Lower lobe of right lung (tissue), 2 donors: ENCODE measurements around the gene CALU. TPM values are rescaled to one million over a fixed set of nuclear protein-coding genes. Genes with fewer than 3 reads are reported as not detected.

Source experiments
- ATAC-seq, 2 donors: fragments of 200-7000 bp; cut with Tn5 transposase; one replicate each; pipeline ENCODE4 v1.9.1; 2020 to 2022; ENCODE audit warnings: mild to moderate bottlenecking in 2 of 2, moderate library complexity in 2 of 2
- DNase-seq: peaks from one replicate; pipeline ENCODE4 v3.0.0-alpha.2; 2020
- H3K27ac ChIP-seq: fragments of 200-600 bp; one replicate; pipeline ENCODE4 v1.8.0; 2022
- H3K27me3 ChIP-seq: fragments of 200-600 bp; one replicate; pipeline ENCODE4 v1.8.0; 2022; ENCODE audit warnings: low read depth
- H3K36me3 ChIP-seq: fragments of 200-600 bp; one replicate; pipeline ENCODE4 v1.8.0; 2022; ENCODE audit warnings: mild to moderate bottlenecking
- H3K4me1 ChIP-seq: fragments of 200-600 bp; one replicate; pipeline ENCODE4 v1.8.0; 2022
- H3K4me3 ChIP-seq: fragments of 200-600 bp; one replicate; pipeline ENCODE4 v1.8.0; 2022; ENCODE audit warnings: mild to moderate bottlenecking
- H3K9me3 ChIP-seq: fragments of 200-600 bp; one replicate; pipeline ENCODE4 v1.8.0; 2022
- intact Hi-C: fragments of 100-400 bp; cut with DNase I; formaldehyde crosslinking; loops from one replicate; pipeline ENCODE4 v1.11.0; 2022
- total RNA-seq: library from RNA; stranded (reverse); fragmentation: NEBNext Ultra II Directional; extraction: Animal tissue kit (Norgen Biotek cat#: 25700); gene quantifications from one replicate; pipeline ENCODE4 v1.2.1, GENCODE V29; 2021
- TF ChIP-seq, protein P1 (sequence below): fragments of 200-600 bp; IDR thresholded peaks from one replicate; pipeline ENCODE4 v1.8.0; 2022; ENCODE audit warnings: antibody characterized with exemption, mild to moderate bottlenecking
- donor health status: DM: no; HTN: yes; CAD: no; lungs with severe emphysema.

CALU gene
- total RNA-seq, 1 donor from 2014 or later = 84.6 TPM

DNA sequence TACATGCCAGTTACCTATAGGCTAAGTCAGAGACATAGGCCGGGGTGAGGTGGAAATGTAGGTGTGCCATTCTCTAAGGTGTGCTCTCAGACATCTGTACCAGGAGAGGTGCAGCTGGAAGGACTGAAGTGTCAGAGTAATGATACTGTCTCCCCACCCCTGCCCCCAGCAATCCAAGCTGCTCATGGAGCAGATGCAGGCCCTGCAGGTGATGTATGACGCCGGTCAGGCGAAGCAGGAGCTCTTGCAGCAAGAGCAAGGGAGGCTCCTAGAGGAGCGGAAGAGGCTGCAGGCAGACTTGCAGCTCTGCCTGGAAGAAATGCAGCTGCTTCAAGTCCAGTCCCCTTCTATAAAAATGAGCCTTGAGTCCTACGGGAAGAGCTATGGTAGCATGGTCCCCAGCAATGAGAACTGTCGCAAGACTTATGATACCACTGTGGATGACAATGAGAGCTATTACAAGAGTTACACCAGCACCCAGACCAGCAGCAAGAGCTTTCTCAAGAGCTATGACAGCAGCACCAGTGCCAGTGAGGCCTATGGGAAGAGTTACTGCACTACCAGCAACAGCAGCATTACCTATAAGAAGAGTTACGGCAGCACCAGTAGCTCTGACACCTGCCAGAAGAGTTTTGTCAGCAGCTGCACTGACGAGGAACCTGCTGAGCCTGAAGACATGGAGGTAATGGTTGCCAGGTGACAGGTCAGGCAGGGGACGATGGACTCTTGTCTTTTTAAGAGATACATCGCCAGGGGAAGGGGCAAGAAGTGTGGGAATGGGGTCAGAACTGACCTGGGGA is 72.7 kb downstream of the CALU start:
- intact Hi-C loops = no loop called here
- TF ChIP-seq, protein P1, sequence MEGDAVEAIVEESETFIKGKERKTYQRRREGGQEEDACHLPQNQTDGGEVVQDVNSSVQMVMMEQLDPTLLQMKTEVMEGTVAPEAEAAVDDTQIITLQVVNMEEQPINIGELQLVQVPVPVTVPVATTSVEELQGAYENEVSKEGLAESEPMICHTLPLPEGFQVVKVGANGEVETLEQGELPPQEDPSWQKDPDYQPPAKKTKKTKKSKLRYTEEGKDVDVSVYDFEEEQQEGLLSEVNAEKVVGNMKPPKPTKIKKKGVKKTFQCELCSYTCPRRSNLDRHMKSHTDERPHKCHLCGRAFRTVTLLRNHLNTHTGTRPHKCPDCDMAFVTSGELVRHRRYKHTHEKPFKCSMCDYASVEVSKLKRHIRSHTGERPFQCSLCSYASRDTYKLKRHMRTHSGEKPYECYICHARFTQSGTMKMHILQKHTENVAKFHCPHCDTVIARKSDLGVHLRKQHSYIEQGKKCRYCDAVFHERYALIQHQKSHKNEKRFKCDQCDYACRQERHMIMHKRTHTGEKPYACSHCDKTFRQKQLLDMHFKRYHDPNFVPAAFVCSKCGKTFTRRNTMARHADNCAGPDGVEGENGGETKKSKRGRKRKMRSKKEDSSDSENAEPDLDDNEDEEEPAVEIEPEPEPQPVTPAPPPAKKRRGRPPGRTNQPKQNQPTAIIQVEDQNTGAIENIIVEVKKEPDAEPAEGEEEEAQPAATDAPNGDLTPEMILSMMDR = no peak

DNA sequence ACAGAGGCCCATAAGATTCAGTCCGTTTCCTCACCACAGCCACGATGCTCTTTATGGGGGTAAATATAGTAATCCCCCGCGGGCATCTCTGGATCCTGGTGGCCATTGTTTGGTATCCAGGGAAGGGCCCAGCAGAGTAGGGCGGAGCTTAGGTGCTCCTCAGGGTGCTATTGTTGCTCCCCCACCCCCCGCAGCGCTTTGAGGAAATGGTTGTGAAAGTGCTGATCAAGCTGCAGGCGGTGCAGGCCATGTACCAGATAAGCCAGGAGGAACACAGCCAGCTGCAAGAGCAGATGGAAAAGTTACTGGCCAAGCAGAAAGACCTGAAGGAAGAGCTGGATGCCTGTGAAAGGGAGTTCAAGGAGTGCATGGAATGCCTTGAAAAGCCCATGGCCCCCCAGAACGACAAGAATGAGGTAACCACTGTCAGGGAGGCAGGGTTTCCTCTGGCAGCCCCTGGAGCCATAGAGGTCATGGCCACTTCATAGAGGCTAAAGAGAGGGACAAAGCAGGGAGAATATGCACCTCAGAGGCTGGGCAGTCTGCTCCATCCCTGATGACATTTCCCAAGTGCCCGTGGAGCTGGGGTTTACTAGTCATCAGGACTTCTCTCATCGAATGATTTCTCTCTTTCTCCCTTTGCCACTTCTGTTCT is 73.5 kb downstream of the CALU start:
- Histone ChIP-seq H3K27ac (no peak overlapping the region), H3K9me3 (no peaks in the 10 kb centered on the region), H3K4me3 (no peak overlapping the region), H3K27me3 (no peaks in the 10 kb centered on the region), H3K36me3 (no peaks in the 10 kb centered on the region), H3K4me1 (peaks cover 5% of the 10 kb centered on the region)
- ATAC-seq (peak in 1 of 2 donors; percentile 44), DNase-seq (peak; percentile 53)
- intact Hi-C loops = no loop called here
- TF ChIP-seq, protein P1 = no peak

More for the DNA sequence above, 72.7 kb downstream of the CALU start:
- Histone ChIP-seq H3K27ac (no peak overlapping the region), H3K36me3 (no peaks in the 10 kb centered on the region), H3K4me1 (peaks cover 5% of the 10 kb centered on the region), H3K4me3 (no peak overlapping the region), H3K27me3 (no peaks in the 10 kb centered on the region), H3K9me3 (no peaks in the 10 kb centered on the region)
- ATAC-seq (no peak), DNase-seq (no peak)

DNA sequence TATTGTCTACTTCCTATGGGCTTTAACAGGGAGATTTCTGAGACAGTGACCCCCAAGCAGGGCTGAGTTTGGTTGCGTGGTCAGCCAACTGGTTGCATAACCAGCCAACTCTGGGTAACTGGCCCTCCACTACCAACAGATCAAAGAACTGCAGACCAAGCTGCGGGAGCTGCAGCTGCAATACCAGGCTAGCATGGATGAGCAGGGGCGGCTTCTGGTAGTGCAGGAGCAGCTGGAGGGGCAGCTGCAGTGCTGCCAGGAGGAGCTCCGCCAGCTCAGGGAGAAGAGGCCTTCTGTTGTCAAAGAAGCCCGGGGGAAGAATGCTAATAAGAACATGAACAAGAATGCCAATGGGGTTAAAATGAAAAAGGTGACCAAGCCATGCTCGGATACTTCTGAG is 75.3 kb downstream of the CALU start:
- Histone ChIP-seq H3K27me3 (no peaks in the 10 kb centered on the region), H3K9me3 (no peaks in the 10 kb centered on the region), H3K4me1 (peaks cover 5% of the 10 kb centered on the region), H3K36me3 (no peaks in the 10 kb centered on the region), H3K27ac (no peak overlapping the region), H3K4me3 (no peak overlapping the region)
- intact Hi-C loops = no loop called here
- no peak for DNase-seq
- ATAC-seq = no peak
- TF ChIP-seq, protein P1 = no peak

GRCh38 chr7:128815289-128815942 is 76.3 kb downstream of the CALU start:
- Histone ChIP-seq H3K27ac (no peak overlapping the region), H3K27me3 (no peaks in the 10 kb centered on the region), H3K4me1 (peaks cover 5% of the 10 kb centered on the region), H3K4me3 (no peak overlapping the region), H3K9me3 (no peaks in the 10 kb centered on the region), H3K36me3 (no peaks in the 10 kb centered on the region)
- DNase-seq = no peak
- intact Hi-C loops = no loop called here
- TF ChIP-seq, protein P1 = no peak
- ATAC-seq = no peak

- DNase-seq (no peak), ATAC-seq (no peak)
- Histone ChIP-seq H3K4me3 (no peak overlapping the region), H3K27ac (no peak overlapping the region), H3K36me3 (no peaks in the 10 kb centered on the region), H3K9me3 (no peaks in the 10 kb centered on the region), H3K4me1 (no peaks in the 10 kb centered on the region), H3K27me3 (no peaks in the 10 kb centered on the region)
- TF ChIP-seq, protein P1 = no peak
- intact Hi-C loops = no loop called here
Measured at GRCh38 chr7:128818694-128819093, 79.5 kb downstream of the CALU start.

Other genes starting within 250 kb of the CALU start
- gene GARIN1A, start 67.1 kb upstream of the CALU start, total RNA-seq = 3.4 TPM
- not detected for gene OPN1SW, start 36.4 kb downstream of the CALU start, total RNA-seq
- gene CCDC136, start 52.6 kb downstream of the CALU start, total RNA-seq = 3.0 TPM
- 11.7 TPM for gene FLNC, start 91.0 kb downstream of the CALU start, total RNA-seq
- gene ATP6V1F, start 123.5 kb downstream of the CALU start, total RNA-seq = 208 TPM
- gene KCP, start 171.3 kb downstream of the CALU start, total RNA-seq = 1.3 TPM
- gene IRF5, start 198.6 kb downstream of the CALU start, total RNA-seq = 46.0 TPM